ENCODE results near the gene LRRC4C.

The LRRC4C gene

DNA sequence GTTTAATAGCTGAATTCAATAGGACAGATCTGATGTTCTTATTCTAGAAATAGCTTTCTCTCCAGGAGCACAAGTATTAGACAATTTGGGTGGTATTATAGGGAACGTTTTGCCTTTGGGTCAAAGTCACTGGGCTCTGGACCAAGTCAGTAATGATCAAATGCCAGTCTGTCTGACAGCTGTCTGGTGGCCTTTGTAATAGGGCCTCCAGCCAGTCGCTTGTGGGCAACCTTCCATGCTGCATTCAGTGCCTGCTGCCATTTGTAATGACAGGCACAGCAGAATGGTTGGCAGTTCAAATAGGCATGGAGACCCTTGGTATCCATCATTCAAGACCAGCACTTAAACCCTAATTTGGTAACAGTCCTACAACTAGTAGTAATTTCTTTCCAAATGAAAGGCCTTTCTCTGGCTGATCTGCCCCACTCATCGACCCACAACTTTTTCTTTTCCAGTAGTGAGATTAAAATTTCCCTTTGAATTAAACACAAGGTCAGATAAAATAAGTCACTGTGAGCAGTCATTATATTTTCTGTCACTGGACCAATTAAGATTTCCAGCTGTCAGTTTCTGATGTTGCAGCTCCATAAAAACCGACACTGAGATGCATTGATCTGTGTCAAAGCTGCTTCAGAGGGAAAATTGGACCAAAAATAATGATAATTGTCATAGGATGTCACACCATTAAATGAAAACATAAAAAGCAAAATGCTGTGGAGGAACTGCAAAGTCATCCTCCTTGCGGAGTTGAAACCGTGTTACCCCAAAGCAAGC is 1038.1 kb downstream of the LRRC4C start:
- no peak for DNase-seq

DNA sequence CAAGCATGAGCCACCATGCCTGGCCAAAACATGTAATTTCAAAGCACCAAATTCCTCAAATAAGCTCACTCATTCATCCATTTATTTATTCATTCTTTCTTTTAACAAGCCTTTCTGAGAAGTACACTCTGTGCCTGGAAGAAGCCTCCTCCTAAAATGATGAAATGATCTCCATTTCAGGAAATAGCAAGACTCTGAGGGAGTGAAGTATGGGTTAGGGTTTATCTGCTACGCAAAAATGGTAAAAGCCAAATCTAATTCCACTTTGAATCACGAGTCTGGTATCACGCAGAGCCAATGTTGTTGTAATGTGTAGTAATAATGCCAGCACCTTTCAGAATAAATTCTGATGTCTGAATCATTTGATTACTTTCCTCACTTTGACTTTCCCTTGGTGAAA is 1041.8 kb downstream of the LRRC4C start:
- DNase-seq, result no peak

DNA sequence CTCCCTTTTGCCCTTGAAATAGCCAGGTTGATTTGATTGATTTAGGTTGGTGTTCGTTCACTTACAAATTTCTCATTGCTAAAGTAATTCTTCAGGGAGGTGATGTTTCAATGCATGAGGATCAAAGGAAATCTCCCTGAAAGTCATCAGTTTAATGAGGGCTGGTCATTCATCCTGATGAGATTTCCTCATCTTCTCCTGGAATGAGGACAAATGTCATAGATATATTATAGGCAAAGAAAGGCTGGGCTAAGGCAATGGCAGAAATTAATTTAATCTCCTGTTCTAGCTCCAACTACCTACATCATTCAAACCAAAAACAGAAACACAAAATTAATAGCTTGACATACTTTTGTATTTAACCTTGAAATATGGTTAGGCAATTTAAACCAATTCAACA is 1052.1 kb downstream of the LRRC4C start:
- DNase-seq, result no peak

- DNase-seq, result no peak
Measured at GRCh38 chr11:40405614-40406013, 1053.8 kb downstream of the LRRC4C start.

DNA sequence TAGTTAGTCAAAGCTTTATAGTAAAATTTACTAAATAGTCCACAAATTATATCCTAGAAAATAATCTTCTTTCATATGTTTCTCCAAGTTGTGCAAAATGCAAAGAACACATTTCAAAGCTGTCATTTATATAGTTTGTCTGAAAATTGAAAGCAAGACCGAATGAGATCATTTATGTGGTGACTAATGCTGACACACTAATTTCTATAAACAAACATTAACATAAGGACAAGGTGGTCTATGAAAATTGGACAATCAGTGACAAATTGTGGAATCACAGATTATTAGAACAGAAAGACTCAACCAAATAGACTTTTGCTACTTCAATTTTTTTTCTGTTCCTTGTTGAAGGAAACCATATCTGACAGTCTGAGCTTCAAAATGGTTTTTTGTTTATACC is 1056.1 kb downstream of the LRRC4C start:
- no peak for DNase-seq

- no peak for DNase-seq
Measured at GRCh38 chr11:40401132-40401853, 1058.2 kb downstream of the LRRC4C start.

DNA sequence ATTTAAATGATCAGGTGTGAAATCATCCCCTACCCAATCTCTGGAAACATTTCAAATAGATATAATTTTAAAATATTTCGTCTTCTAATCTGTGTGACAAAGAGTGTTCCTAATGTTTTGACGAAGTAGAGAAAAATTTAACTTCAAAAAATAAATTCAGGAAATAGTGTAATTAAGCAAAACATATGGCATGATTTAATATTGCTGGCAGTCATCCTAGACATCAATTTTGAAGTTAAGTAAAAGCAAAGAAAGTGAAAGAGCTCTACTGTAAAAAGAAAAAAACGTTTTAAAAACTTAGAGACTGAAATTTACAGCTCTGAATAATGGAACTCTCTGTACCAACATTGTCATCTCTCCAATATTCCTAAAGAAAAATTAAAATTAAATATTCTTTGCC is 1062.3 kb downstream of the LRRC4C start:
- DNase-seq, result no peak

- no peak for DNase-seq
Measured at GRCh38 chr11:40393511-40393910, 1065.9 kb downstream of the LRRC4C start.

GRCh38 chr11:40391679-40392078 is 1067.8 kb downstream of the LRRC4C start:
- DNase-seq, result no peak

DNA sequence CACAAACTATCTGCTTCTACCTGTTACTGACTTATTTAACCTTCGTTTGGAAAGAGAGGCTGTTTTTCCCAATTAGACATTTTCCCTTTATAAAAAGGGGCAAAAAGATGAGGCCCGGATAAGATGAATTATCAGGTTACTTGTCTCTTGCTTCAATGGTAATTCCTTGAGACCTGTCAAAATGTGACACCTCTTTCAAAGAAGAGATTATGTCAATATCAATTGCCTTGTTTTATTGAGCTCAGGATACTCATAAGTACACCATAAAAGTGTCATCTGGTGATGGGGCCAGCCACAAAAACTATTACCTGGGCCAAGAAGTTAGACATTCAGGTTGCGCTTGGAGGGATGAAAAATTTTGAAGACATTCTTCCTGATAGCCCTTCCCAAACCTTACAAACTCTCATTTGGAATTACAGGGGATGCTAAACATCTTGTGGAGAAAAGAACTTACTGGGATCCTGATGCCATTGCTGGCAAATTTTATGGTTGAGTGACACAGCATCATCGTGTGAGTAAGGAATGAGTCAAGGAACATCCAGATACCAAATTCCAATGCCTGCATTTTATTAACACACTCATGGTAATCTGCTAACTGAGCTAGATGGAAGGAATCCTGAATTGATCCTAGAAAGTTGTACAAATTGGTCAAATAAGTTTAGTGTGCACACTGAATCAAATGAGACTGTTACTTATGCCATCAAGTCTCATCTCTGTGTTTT is 1071.2 kb downstream of the LRRC4C start:
- DNase-seq, result no peak

DNA sequence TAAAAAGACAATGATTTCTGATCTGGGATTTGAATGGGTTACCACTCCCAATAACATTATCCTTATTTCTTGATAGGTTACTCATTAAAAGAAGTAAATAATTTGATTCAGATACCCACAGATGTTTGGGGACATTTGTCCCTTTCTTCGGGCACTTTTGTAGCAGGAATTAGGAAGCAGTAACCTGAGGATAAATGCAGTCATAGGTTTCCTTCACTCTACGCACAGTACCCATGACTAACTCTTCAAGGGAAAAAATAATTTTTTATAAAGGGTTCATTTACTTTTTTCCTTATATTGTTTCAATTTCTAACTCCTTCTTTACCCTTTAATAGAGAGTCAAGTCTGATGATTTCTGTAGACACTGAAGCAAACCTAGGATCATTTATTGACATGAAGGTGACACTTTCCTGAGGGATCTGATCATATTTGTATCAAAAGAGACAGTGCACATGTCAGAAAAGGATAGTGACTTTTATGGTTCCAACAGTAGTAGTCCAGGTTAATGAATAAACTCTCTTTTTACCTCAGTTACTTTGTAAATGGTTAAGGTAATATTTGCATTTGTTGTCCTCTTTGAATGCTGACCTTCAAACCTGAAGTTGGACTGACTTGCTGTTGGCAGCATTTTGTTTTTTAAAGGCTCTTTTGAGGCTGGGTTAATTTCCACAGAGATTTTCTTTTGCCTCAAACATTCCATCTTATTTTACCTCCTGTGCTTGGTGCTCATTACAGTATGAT is 1072.0 kb downstream of the LRRC4C start:
- DNase-seq, result no peak

DNA sequence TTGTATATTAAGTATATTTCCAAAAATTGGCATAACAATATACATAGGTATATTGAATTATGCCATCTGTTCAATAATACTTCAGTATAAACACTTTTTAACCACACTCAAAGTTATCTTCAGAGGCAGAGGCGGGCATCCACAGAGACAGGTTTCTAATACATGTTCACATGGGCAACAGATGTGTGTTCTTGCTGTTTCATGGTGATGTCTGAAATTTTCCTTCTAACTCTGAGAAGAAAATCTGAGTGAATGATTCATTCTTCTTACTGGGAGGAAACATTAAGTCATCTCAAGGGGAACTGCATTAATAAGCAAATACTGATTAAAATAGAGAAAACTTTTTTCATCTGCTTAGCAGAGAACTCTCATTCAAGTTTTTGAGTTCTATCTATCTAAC is 1074.5 kb downstream of the LRRC4C start:
- no peak for DNase-seq

GRCh38 chr11:40381481-40381880 is 1078.0 kb downstream of the LRRC4C start:
- DNase-seq, result no peak

- DNase-seq, result no peak
Measured at GRCh38 chr11:40380835-40381234, 1078.6 kb downstream of the LRRC4C start.

- DNase-seq, result peak; percentile 57
Measured at GRCh38 chr11:40376331-40376730, 1083.1 kb downstream of the LRRC4C start.

GRCh38 chr11:40370821-40371616 is 1088.4 kb downstream of the LRRC4C start:
- no peak for DNase-seq

DNA sequence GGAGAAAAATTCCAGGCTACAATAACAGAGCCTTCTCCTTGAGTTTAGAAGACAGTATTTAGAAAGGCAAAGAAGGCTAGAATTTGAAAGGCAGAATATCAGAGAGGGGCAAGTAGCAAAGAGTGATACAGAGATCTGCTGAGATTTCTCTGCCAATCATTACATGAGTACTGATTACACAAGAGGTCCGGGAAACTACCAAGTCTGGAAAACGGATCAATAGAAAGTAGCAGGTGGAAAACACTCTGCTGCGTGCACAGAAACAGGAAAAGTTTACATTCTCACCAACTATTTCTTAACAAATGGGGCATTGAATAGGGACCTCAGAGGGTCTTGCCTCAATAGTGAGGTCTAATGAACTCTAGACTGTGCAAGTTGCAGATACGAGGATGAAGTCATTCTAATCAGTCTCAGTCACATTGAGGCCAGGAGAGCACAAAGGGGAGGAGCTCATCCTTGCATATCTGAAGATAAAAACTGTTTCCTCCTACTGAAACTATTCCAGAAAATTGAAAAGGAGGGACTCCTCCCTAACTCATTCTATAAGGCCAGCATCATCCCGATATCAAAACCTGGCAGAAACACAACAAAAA is 1099.2 kb downstream of the LRRC4C start:
- DNase-seq, result no peak

- no peak for DNase-seq
Measured at GRCh38 chr11:40354121-40354520, 1105.3 kb downstream of the LRRC4C start.

DNA sequence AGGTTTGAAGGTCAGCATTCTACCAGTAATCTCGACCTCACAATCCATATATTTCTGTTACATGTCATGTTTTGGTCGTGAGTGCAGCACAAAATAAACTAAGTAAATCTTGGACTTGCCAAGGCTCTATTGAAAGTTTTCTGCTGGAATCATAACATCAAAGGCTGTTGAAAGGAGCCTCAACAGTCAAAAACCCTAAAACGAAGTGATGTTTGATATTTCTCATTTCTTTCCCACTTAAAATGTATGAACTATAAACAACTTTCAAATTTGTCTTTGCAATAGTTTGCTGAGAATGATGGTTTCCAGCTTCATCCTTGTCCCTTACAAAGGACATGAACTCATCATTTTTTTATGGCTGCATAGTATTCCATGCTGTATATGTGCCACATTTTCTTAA is 1118.5 kb downstream of the LRRC4C start:
- DNase-seq, result no peak

- no peak for DNase-seq
Measured at GRCh38 chr11:40338739-40339138, 1120.7 kb downstream of the LRRC4C start.

DNA sequence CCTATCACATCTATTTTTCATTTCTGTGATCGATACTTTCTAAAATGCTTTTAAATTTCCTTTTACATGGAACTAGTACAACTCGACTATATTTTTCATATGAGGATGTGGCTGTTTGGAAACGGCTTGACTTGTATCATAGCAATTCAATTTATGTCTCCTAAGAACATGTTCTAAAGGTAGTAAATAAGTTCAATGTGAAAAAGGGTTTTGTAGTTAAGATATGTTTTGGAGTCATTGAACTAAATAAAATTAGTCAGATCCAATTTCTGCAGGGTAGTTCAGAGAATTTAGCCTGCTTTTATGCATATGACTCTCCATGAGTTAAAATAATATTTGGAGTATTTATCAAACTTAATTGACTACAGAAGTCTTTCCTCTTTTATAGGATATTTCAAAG is 1121.4 kb downstream of the LRRC4C start:
- no peak for DNase-seq

DNA sequence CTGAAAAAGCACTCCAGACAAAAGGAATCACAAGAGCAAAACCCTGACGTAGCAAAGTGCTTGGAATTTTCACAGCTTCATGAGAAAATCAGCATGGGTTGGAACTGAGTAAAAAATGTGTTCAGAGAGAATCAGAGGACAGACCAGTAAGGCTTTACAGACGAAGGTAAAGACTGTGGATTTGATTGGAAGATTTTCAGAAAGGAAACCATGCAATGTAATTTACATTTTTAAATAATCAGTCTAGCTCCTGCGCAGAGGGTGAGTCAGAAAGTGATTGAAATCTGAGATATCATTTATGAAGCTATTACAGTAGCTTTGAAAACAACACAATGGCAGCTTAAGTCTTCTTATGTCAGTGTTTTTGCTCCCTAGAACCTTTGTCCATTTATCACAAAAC is 1122.3 kb downstream of the LRRC4C start:
- DNase-seq, result no peak
